ENCODE results near the gene KIN. TPM values are rescaled to one million over a fixed set of nuclear protein-coding genes. Genes with fewer than 3 reads are reported as not detected.
"Not testable (repeated sequence)": the region's sequence is repeated elsewhere in the genome, so short reads cannot be mapped to it uniquely, and the experiment has no call there.

KIN gene
- polyA plus RNA-seq, 3 donors = 3.0 to 4.6 (median 3.1) TPM

- 32% methylated on average over 5 of the region's 12 CpGs for WGBS (ENCODE audit: insufficient coverage)
- H3K4me1 ChIP-seq (ENCODE audit: control insufficient read depth in 1 of 2, insufficient read depth in 2 of 2, low read length in 2 of 2) = peaks cover 20 to 22% of the 10 kb centered on the region in 2 donors
- peaks cover 4 to 6% (median 5%) of the 10 kb centered on the region in 3 donors for H3K27me3 Mint-ChIP-seq (ENCODE audit: low read depth in 3 of 3)
- DNase-seq = no peak
- peak overlapping the region in 2 of 7 donors; percentile 81 to 94 for H3K27ac Mint-ChIP-seq
- H3K36me3 Mint-ChIP-seq = peaks cover 5 to 15% of the 10 kb centered on the region in 2 donors
- H3K4me1 Mint-ChIP-seq = peaks cover 29% of the 10 kb centered on the region
- no peaks in the 10 kb centered on the region for H3K27me3 ChIP-seq (ENCODE audit: control insufficient read depth in 2 of 2, insufficient read depth in 2 of 2, low read length in 2 of 2)
- peak overlapping the region; percentile 64 to 99 (median 89) for H3K4me3 ChIP-seq (replicated peaks in 1 of 3; ENCODE audit: low read depth in 2 of 3, low read length in 3 of 3)
- peak overlapping the region; percentile 95 for H3K4me2 ChIP-seq (replicated peaks; ENCODE audit: extremely low read depth, low read length, poor library complexity, severe bottlenecking)
- H3K9me3 ChIP-seq (replicated peaks in 1 of 2; ENCODE audit: control insufficient read depth in 1 of 2, insufficient read depth in 1 of 2, low read length in 2 of 2) = no peaks in the 10 kb centered on the region
- no peak overlapping the region for H3K9ac ChIP-seq (ENCODE audit: insufficient read depth, low read length, poor library complexity, severe bottlenecking)
- H3K36me3 ChIP-seq (replicated peaks in 1 of 2; ENCODE audit: control insufficient read depth in 1 of 2, insufficient read depth in 2 of 2, low read length in 2 of 2) = peaks cover 2 to 23% of the 10 kb centered on the region in 2 donors
- H3K27ac ChIP-seq (ENCODE audit: low read depth in 1 of 2, low read length in 2 of 2) = peak overlapping the region in 1 of 2 donors; percentile 82
- peaks cover 0 to 2% (median 0%) of the 10 kb centered on the region in 7 donors for H3K9me3 Mint-ChIP-seq
- H4K20me1 ChIP-seq (ENCODE audit: insufficient read depth, low read length) = no peaks in the 10 kb centered on the region
- TF ChIP-seq CTCF (IDR thresholded peaks at IDR 0.05) = no peak
- H2AFZ ChIP-seq (ENCODE audit: insufficient read depth, low read depth, low read length, poor library complexity, severe bottlenecking) = peak overlapping the region; percentile 98
- H3K79me2 ChIP-seq (ENCODE audit: insufficient read depth, low read length) = peaks cover 34% of the 10 kb centered on the region
- intact Hi-C loops (cut with micrococcal nuclease) = no loop called here
- H3K4me3 Mint-ChIP-seq = peak overlapping the region; percentile 92 to 99
Measured at GRCh38 chr10:7817576-7817975, 29.8 kb upstream of the KIN start.

GRCh38 chr10:7813481-7813880 is 25.7 kb upstream of the KIN start:
- Histone ChIP-seq H2AFZ (ENCODE audit: insufficient read depth, low read depth, low read length, poor library complexity, severe bottlenecking) (no peak overlapping the region), H3K4me3 (replicated peaks in 1 of 3; ENCODE audit: low read depth in 2 of 3, low read length in 3 of 3) (no peak overlapping the region), H3K36me3 (replicated peaks in 1 of 2; ENCODE audit: control insufficient read depth in 1 of 2, insufficient read depth in 2 of 2, low read length in 2 of 2) (peaks cover 2 to 9% of the 10 kb centered on the region in 2 donors), H3K79me2 (ENCODE audit: insufficient read depth, low read length) (peaks cover 1% of the 10 kb centered on the region), H3K9ac (ENCODE audit: insufficient read depth, low read length, poor library complexity, severe bottlenecking) (no peak overlapping the region), H3K27me3 (ENCODE audit: control insufficient read depth in 2 of 2, insufficient read depth in 2 of 2, low read length in 2 of 2) (no peaks in the 10 kb centered on the region), H3K4me2 (replicated peaks; ENCODE audit: extremely low read depth, low read length, poor library complexity, severe bottlenecking) (no peak overlapping the region), H3K9me3 (replicated peaks in 1 of 2; ENCODE audit: control insufficient read depth in 1 of 2, insufficient read depth in 1 of 2, low read length in 2 of 2) (no peaks in the 10 kb centered on the region), H4K20me1 (ENCODE audit: insufficient read depth, low read length) (no peaks in the 10 kb centered on the region), H3K27ac (ENCODE audit: low read depth in 1 of 2, low read length in 2 of 2) (no peak overlapping the region), H3K4me1 (ENCODE audit: control insufficient read depth in 1 of 2, insufficient read depth in 2 of 2, low read length in 2 of 2) (peaks cover 7 to 9% of the 10 kb centered on the region in 2 donors)
- no peak for DNase-seq
- peaks cover 0 to 2% (median 0%) of the 10 kb centered on the region in 7 donors for H3K9me3 Mint-ChIP-seq
- peaks cover 5 to 8% (median 6%) of the 10 kb centered on the region in 3 donors for H3K27me3 Mint-ChIP-seq (ENCODE audit: low read depth in 3 of 3)
- peaks cover 0 to 6% of the 10 kb centered on the region in 2 donors for H3K36me3 Mint-ChIP-seq
- peak; percentile 24 for TF ChIP-seq CTCF (IDR thresholded peaks at IDR 0.05)
- no peak overlapping the region for H3K27ac Mint-ChIP-seq
- intact Hi-C loops (cut with micrococcal nuclease) = no loop called here
- 74% methylated on average over 3 of the region's 3 CpGs for WGBS (ENCODE audit: insufficient coverage)
- no peak overlapping the region for H3K4me3 Mint-ChIP-seq
- H3K4me1 Mint-ChIP-seq = peaks cover 13% of the 10 kb centered on the region

- H3K9ac ChIP-seq (ENCODE audit: insufficient read depth, low read length, poor library complexity, severe bottlenecking); intact Hi-C loops (cut with micrococcal nuclease); DNase-seq; H3K4me3 ChIP-seq (replicated peaks in 1 of 3; ENCODE audit: low read depth in 2 of 3, low read length in 3 of 3); H3K9me3 Mint-ChIP-seq; H4K20me1 ChIP-seq (ENCODE audit: insufficient read depth, low read length); H3K9me3 ChIP-seq (replicated peaks in 1 of 2; ENCODE audit: control insufficient read depth in 1 of 2, insufficient read depth in 1 of 2, low read length in 2 of 2); H3K4me1 ChIP-seq (ENCODE audit: control insufficient read depth in 1 of 2, insufficient read depth in 2 of 2, low read length in 2 of 2); H3K4me2 ChIP-seq (replicated peaks; ENCODE audit: extremely low read depth, low read length, poor library complexity, severe bottlenecking); H3K79me2 ChIP-seq (ENCODE audit: insufficient read depth, low read length); H3K4me1 Mint-ChIP-seq; H3K27ac Mint-ChIP-seq; H3K27me3 ChIP-seq (ENCODE audit: control insufficient read depth in 2 of 2, insufficient read depth in 2 of 2, low read length in 2 of 2); H3K27me3 Mint-ChIP-seq (ENCODE audit: low read depth in 3 of 3); H3K4me3 Mint-ChIP-seq; H3K27ac ChIP-seq (ENCODE audit: low read depth in 1 of 2, low read length in 2 of 2); H2AFZ ChIP-seq (ENCODE audit: insufficient read depth, low read depth, low read length, poor library complexity, severe bottlenecking): not testable (repeated sequence)
- 91% methylated on average over 7 of the region's 7 CpGs for WGBS (ENCODE audit: insufficient coverage)
- peaks cover 18 to 24% of the 10 kb centered on the region in 2 donors for H3K36me3 ChIP-seq (replicated peaks in 1 of 2; ENCODE audit: control insufficient read depth in 1 of 2, insufficient read depth in 2 of 2, low read length in 2 of 2)
- peaks cover 11 to 20% of the 10 kb centered on the region in 2 donors for H3K36me3 Mint-ChIP-seq
Measured at GRCh38 chr10:7811743-7812142, 23.9 kb upstream of the KIN start.

Measured in CD14-positive monocyte (primary cell).